GM13977 (cell line): ENCODE results near the gene GAMT.

ENCODE experiments used
- DNase-seq: peaks from one replicate; pipeline ENCODE4 v3.0.0; 2012; ENCODE audit warnings: low spot score
- in situ Hi-C: fragments of 300-500 bp; cut with MboI; formaldehyde crosslinking; loops from one replicate; pipeline ENCODE4 v1.12.0; 2022; ENCODE audit warnings: low sequenced_read_pairs, low pct_unique_long_range_greater_than_20kb, mixed read lengths, inconsistent platforms; ENCODE audit not compliant: unreplicated experiment
- TF ChIP-seq, protein P1 (sequence below): IDR thresholded peaks from 2 replicates; pipeline ENCODE4 v1.5.1; 2012; ENCODE audit warnings: mild to moderate bottlenecking, control low read depth; ENCODE audit not compliant: insufficient read depth; ENCODE audit errors: extremely low read depth, missing control alignments

The GAMT gene

GRCh38 chr19:1396019-1396767 is 5.1 kb downstream of the GAMT start:
- no peak for DNase-seq
- in situ Hi-C loops, result loop anchor here (25.0 kb wide), 1 partner anchor 109 kb away; the partner anchor contains the start of genes EFNA2 and FAM174C
- TF ChIP-seq, protein P1, sequence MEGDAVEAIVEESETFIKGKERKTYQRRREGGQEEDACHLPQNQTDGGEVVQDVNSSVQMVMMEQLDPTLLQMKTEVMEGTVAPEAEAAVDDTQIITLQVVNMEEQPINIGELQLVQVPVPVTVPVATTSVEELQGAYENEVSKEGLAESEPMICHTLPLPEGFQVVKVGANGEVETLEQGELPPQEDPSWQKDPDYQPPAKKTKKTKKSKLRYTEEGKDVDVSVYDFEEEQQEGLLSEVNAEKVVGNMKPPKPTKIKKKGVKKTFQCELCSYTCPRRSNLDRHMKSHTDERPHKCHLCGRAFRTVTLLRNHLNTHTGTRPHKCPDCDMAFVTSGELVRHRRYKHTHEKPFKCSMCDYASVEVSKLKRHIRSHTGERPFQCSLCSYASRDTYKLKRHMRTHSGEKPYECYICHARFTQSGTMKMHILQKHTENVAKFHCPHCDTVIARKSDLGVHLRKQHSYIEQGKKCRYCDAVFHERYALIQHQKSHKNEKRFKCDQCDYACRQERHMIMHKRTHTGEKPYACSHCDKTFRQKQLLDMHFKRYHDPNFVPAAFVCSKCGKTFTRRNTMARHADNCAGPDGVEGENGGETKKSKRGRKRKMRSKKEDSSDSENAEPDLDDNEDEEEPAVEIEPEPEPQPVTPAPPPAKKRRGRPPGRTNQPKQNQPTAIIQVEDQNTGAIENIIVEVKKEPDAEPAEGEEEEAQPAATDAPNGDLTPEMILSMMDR, result no peak

- in situ Hi-C loops, result loop anchor here (25.0 kb wide), 1 partner anchor 108 kb away; the partner anchor contains the start of genes EFNA2 and FAM174C
- TF ChIP-seq, protein P1, result no peak
- no peak for DNase-seq
Measured at GRCh38 chr19:1395194-1396018, 5.9 kb downstream of the GAMT start.

- TF ChIP-seq, protein P1, result no peak
- in situ Hi-C loops, result loop anchor here (25.0 kb wide), 1 partner anchor 107 kb away; the partner anchor contains the start of genes EFNA2 and FAM174C
- no peak for DNase-seq
Measured at GRCh38 chr19:1394252-1395193, 6.8 kb downstream of the GAMT start.

DNA sequence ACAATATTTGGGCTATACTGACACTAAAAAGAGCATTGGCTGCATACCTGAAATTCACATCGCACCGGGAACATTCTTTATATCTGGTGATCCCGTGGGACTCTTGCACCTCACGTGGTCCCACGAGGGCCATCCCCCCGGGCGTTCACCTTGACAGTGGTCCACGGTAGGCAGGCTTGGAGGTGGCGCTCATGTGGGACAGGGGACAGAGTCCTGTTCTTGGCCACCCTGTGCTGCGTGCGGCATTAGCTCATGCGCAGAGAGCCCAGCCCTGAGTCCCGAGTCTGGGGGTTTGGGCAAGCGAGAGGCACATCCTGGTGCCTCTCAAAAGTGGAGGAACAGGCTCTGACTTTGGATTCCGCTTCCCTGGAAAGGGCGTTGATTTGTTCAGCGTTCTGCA is 7.5 kb downstream of the GAMT start:
- in situ Hi-C loops, result loop anchor here (25.0 kb wide), 1 partner anchor 107 kb away; the partner anchor contains the start of genes EFNA2 and FAM174C
- no peak for DNase-seq
- TF ChIP-seq, protein P1, result no peak

- no peak for DNase-seq
- TF ChIP-seq, protein P1, result no peak
- in situ Hi-C loops, result loop anchor here (25.0 kb wide), 1 partner anchor 106 kb away; the partner anchor contains the start of genes EFNA2 and FAM174C
Measured at GRCh38 chr19:1392939-1393530, 8.3 kb downstream of the GAMT start.
